T-helper 1 cell treated with Interleukin-12 subunit alpha and Interleukin-12 subunit beta and Interleukin-4 antibody, amounts not matched to agents 30 ng/mL and 1 ng/mL, for 36 hours (primary cell): ENCODE data around the gene OSBPL1A. TPM values are rescaled to one million over a fixed set of nuclear protein-coding genes. Genes with fewer than 3 reads are reported as not detected.

ENCODE experiments used
- intact Hi-C: fragments of 100-400 bp; cut with micrococcal nuclease; formaldehyde crosslinking; loops from one replicate; pipeline ENCODE4 v1.15.1; 2024
- total RNA-seq: library from RNA; stranded (reverse); gene quantifications from 2 replicates; pipeline ENCODE4 v1.2.3, GENCODE V29; 2022

Gene OSBPL1A
- 1.1 and 1.7 TPM in 2 replicates for total RNA-seq

DNA sequence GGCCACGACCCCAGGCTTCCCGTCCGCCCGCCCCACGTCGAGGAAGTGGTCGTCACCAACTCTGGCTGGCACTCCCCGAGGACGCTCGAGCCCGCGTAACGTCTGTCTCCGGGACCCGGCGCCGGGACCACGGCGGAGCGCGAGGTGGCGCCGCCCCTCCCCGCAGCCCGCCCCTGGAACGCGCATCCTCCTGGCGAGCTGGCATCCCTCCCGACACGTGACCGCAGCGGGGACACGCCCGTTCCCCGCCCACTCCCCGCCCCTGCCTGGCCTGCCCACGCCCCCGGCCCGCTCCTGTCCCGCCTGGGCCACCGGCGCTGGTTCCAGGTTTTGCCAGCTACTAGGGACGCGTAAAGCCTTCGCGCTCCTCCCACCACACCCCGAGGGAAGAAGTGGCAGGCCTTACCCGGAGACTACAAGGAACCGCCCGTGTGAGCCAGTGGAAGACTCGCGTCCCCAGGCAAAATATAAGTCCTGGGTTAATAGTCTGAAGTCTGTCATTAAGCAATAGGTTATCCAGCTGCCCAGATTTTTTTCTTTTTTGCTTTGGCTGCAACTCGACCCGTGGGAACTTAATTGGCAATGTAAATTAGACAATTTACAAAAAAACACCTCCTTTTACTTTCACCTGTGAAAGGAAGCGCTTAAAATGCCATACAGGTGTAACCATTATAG lies at the start of gene OSBPL1A:
OSBPL1A (minus strand) TSS at position 131 of the 675 bp plus-strand sequence. CDS start 20,291 bp downstream, outside the sequence.
- intact Hi-C loops = loop anchor here (1.0 to 10.0 kb wide), 6 partner anchors 17 to 1463 kb away; partner anchors contain the start of genes NPC1, RBBP8 and ZNF521

DNA sequence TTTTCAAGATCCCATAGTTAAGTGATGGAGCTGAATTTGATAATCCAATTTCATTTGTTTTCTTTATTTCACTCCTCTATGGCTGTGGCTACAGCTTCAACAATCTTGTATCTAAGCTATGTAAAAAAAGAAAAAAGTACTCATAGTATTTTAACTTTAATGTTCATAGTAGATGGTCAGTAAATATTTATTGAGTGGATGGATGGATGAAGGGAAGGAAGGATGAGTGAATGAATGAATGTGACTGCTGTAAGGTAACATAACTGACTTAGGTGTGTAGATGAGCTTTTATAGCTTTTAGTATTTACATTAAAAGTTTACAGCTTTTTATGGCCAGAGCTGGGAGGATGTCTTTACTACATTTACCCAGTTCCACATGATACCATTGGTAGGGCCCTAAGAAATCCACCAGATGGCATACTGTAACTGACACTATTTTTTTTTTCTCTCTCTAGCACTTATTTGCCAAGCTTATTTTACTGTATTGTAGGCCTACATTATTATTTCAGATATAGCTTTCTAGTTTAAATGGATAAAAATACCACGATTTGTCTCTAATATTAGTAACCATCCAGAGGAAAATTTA lies 49.4 kb upstream of the OSBPL1A start:
- intact Hi-C loops = loop anchor here (1.0 kb wide), 1 partner anchor 42 kb away; no protein-coding TSS in a partner anchor

DNA sequence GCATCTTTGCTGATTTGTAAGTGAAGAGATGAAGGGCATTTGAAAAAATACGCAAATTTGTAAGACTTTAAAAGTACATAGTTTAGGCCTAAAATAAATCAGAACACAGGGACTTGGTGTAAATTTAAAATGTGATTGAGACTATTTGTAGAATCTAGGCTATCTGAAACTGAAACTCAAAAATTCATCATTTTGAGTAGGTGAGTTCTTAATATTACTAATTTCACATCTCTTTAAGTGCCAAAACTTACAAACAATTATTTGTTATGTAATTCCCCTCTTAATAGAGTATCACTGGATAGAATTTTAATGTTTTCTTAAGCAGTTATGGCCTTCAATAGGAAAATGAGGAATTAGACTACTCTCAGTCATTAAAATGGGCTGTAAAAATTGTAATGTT lies 48.8 kb upstream of the OSBPL1A start:
- intact Hi-C loops = no loop called here

DNA sequence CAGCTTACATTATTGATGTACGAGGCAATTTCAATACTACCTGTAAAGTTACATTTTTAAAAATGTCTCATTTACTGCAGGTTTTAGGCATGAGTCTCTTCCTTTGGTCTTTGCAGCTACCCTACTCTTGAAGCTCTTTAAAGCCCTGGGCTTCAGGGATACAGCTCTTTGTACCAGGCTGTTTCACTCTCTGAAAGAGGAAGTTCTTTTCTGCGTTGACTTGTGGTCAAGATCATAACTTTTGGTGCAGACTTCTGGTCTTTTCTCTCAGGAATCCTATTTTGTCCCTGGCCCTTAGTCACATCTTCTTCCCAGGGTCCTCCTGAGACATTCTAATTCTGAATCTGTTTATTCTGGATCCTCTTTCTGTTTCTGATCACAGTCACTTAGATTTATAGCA lies 46.2 kb upstream of the OSBPL1A start:
- intact Hi-C loops = no loop called here

DNA sequence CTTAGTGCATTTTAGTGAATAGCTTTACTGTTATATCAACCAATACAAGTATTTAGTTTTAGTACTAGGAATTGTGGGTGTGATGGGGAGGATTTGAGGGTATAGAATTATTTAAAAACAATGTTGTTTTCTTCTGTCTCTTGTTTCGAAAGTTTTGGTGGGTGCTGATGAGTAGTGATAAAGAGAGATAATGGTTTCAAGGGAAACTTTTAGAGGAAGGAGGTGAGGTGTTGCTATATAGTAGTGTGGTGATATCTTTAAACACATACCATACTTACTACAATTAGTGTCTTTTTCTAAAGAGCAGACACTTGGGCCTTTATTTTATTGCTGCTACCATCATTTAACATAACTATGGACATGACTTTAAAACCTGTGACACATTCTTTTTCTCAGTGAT lies 39.3 kb upstream of the OSBPL1A start:
- intact Hi-C loops = no loop called here

DNA sequence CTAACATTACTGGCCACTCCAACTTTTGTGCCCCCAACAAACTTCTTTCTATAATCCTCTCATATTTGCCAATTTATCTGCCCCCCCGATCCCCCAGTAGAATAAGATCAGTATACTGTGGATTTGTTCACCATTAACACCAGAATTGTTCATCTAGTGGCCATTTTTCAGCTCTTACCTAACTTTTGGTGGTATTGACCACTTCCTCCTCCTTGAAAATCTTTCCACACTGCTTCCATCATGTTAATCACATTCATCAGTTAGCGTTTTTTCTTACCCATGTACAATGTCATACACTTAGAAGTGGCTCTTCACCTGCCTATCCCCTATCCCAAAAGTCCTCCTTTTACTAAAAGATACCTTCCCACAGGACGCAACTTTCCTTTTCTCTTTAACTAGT lies 35.0 kb upstream of the OSBPL1A start:
- intact Hi-C loops = no loop called here

DNA sequence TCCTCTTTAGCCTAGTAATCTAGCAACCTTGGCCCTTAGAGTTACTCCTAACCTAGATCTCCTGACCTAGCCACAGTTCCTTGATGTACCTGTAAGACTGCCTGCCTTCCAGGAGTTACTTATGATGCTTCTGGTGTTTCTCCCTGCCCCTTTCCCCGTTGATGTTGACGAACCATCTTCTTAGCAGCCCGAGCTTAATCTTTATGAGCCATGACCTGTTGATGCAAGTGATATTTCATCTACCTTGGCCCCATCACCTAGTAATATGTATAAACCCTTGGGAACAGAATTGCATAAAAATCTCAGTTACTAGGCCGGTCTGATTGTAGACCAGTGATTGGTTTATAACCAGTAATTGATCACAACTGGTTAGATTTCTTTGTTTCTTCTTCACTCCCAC lies 31.6 kb upstream of the OSBPL1A start:
- intact Hi-C loops = no loop called here

DNA sequence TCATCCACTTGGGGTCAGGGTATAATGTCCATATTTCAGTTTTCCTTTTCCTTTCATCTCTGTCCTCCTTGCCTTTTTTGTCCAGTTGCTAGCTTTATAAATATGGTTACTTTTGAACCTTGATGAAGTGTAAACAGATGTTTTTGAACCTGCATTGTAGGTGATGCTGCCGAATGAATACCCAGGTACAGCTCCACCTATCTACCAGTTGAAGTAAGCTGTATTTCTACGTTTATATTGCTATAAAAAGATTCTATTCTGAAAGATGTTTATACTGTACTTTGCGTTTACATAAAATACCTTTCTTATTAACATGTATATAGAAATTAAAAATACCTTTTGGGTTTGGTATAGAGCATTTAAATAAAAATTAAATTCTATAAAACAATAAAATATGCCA lies 31.1 kb upstream of the OSBPL1A start:
- intact Hi-C loops = no loop called here

DNA sequence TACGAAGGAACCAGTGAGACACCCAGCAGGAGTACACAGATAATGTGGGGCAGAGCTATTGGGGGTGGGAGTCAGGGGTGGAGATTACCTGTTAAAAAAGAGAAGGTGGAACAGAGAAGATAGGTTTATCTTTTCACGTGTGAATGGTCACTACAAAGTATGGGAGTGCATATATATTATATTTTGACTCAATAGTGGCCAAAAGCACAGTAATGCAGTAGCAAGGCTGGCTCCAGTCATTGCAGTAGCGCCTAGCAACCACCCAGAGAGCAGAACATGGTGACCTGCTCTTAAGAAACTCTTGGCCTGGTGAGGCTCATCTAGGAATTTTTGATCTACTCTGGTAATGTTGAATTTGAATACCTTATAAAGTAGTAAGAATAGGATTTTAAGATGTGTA lies 29.9 kb upstream of the OSBPL1A start:
- intact Hi-C loops = loop anchor here (1.0 kb wide), 1 partner anchor 30 kb away; the partner anchor contains the start of gene OSBPL1A

DNA sequence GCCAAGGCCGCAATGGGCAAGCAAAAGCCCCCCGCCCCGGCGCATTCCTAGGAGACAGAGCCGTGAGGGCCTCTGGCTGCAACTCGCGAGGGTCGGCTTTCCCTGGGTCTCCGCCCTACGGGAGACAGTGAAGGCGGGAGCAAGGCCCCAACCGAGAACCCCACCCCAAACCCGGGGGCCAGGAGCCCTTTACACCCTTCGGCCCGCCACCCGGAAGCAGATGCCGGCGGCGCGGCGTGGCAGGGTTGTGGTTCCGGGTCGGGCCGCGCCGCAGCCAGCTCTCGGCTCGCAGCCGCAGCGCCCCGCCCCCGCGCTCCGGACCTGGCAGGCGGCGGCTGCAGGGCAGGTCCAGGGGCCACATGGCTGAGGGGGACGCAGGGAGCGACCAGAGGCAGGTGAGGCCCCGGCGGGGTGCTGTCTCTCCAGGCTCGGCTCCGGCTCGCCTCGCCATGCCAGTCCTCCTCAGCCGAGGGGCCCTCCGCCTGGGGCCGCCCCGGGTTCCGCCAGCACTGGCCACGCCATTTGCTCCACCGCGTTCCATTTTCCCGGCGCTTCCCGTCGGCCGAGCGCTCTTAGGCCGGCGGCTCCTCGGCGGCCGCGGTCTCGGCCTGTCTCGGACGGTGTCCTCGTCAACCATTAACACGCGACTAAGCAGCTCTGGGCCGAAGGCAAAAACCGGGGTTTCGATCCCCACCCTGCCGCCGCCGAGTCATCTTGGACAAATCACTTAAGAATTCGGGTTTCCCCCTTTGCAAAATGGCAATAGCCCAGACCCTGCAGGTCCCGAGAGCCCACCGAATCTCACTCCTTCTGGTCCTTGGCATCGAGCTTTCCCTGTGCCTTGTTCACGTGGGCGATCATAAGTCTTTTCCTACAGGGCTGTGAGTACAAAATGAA lies 29.0 kb upstream of the OSBPL1A start, which contains the start of gene IMPACT:
IMPACT (plus strand) TSS at position 273 of the 897 bp plus-strand sequence; CDS start at position 360, 87 bp downstream.
- intact Hi-C loops = loop anchor here (1.0 kb wide), 1 partner anchor 29 kb away; the partner anchor contains the start of gene OSBPL1A

DNA sequence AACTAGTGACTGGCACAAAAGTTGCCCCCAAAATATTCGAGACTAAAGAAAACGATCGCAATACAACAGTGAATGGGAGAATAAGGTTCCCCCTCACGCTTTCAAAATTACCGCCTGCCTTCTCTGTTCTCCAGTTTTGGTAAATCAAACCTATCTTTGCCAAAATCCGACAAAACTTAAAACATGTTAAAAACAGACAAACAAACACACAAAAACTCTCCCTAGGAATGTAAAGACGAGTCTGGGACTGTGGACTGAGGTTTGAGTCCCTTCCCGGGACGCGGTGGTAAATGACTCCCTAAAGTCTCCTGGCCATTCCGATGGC lies 28.4 kb upstream of the OSBPL1A start:
- intact Hi-C loops = no loop called here

DNA sequence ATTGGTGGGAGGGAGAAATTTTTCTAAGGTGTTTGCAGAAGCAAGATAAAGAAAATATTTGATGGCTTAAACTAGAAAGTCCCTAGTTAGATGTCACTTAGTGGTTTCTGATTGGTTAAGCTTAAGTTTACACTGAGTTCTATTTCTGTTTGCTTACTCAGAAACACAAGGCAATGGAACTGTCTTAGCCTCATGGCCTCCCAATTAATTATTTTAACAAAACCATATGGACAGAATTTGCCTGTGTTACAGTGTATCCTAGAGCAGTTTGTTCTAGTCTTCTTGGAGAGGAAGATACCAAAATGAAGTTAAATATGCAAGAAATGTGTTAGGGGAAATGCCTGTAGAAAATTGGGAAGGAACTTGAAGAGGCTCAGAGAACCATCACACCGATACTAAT lies 24.2 kb upstream of the OSBPL1A start:
- intact Hi-C loops = no loop called here

DNA sequence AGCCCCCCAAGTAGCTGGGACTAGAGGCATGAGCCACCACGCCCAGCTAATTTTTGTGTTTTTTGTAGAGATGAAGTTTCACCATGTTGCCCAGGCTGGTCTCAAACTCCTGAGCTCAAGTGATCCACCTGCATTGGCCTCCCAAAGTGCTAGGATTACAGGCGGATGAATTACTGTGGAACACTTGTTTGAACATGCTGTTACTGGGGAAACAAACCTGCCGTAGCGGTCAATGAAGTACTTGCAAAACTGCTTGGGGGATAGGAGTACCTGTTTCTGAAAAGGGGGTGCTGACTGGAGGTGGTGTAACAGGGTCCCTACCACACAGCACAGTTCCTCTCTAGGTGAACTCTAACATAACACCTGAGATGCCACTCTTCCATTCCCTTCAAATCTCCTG lies 22.9 kb upstream of the OSBPL1A start:
- intact Hi-C loops = no loop called here

DNA sequence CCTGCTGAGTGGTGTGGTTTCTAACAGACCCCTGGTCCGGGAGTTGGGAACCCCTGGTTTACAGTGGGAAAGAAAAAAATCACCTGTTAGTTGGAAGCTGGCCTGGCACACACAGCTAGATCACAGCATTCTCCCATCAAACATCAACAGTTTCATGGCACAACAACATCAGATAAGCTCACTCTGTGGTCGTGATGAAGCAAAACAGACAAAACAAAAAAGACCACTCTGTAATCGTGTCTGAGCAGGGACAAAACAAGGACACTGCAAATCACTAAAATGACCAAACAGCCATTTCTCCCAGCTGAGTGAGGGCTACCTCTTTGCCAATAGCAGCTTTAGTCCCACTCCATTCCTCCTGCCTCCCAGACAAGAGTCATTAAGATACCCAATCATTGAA lies 19.9 kb upstream of the OSBPL1A start:
- intact Hi-C loops = no loop called here

DNA sequence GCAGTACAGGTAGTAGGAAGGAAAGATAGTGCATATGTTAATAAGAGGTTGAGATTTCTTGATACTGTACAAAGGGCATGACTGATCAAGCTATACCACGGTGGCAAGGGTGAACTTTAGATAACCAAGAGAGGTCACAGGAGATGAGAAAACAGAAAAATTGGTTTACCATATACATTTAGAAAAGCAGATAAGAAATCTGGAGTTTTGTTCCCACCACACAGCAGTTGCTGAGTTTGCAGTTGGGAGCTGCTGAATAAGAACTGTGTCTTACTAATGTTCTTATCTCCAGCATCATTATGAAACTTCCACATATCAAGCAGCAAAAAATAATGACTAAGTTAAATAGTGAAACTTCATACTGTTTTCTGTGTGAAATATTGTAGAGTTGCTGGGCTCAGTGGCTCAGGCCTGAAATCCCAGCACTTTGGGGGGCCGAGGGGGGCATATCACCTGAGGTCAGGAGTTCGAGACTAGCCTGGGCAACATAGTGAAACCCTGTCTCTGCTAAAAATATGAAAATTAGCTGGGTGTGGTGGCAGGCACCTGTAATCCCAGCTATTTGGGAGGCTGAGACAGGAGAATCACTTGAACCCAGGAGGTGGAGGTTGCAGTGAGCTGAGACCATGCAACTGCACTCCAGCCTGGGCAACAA lies 16.9 kb upstream of the OSBPL1A start:
- intact Hi-C loops = loop anchor here (2.0 kb wide), 1 partner anchor 18 kb away; the partner anchor contains the start of gene OSBPL1A

DNA sequence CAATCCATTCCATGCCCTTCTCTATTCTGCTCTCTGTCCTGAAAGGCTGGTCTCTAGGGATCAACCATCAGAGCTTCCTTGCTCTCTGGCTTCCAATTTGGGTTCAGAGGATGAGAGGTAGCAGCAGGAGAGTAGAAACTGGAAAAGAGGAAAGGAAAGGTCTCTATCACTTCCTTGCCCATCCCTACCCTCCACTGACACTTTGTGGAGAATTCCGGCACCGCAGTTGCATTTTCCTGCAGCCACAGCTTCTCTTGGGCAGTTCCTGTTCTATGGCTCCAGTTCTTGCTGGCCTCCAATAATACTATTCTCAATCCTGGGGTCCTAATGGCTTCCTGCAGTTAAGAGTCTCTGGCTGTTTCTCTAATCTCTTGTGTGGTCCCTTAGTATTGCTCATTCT lies 15.5 kb upstream of the OSBPL1A start:
- intact Hi-C loops = no loop called here

DNA sequence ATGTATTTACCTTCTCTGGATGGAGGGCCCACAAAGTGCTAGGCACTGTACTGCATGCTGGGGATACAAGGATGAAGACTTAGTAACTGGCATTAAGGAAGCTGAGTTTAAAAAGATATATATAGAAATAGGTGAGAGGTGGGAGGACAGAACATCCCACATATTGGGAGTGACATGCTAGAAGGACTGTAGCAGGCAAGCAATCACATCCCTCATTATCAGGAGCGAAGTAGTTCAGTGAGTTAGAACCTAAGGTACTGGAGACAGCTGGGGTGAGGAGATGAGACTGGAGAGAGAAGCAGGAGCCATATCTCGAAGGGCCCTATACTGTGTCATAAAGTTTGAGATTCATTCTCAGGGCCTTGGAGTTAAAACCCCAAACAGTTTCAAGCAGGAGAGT lies 10.9 kb upstream of the OSBPL1A start:
- intact Hi-C loops = no loop called here

DNA sequence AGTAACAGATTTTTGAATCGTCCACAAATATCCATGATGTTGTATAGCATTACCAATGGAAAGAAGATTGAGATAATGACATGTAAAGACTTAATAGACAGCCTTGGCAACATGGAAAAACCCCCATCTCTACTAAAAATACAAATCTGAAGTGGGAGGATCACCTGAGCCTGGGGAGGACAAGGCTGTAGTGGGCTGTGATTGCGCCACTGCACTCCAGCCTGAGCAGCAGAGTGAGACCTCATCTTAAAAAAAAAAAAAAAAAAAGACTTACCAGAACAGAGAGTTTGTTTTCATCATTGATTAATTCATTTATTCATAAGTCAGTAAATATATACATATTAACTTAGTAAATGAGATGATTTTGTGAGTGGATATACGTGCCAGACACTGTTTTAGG lies 7.0 kb upstream of the OSBPL1A start:
- intact Hi-C loops = no loop called here

DNA sequence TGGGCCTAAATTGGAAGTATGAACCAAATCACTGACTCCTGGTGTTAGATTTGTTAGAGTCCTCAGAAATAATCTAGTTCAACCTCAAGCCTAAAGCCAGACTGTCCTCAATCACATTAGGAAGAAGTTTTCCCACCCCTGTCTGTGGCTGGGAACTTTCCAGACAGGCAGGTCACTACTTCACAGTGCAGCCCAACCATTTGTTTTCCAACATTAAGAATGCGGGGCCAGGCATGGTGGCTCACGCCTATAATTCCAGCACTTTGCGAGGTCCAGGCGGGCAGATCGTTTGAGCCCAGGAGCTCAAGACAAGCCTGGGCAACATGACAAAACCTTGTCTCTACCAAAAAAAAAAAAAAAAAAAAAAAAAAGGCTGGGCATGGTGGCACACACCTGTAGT lies 5.5 kb upstream of the OSBPL1A start:
- intact Hi-C loops = no loop called here

DNA sequence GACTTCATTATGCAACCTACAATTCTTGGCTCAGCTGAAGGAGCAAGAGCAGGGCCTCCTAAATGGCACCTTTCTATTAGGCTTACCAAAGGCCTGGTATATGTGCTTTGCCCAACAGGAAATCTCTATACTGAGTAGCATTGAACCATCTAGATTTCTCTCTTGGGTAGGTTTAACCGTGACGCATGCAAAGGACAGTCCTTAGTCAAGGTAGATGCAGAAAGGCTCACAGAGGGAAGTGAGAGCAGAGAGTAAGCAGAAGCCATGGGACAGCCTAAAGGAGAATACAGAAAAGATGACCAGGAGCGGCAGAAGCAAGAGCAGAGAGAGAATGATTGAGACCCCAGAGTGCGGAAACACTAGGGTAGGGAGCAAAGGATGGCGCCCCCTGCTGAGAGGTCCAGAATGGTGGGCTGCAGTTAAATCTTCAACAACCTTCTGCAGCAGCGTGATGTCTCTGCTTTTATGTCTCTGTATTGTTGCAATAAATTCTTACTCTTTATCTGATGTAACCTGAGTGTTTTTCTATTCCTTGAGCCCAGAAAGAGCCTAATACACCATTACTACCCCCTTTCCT lies 4.7 kb upstream of the OSBPL1A start:
- intact Hi-C loops = no loop called here

DNA sequence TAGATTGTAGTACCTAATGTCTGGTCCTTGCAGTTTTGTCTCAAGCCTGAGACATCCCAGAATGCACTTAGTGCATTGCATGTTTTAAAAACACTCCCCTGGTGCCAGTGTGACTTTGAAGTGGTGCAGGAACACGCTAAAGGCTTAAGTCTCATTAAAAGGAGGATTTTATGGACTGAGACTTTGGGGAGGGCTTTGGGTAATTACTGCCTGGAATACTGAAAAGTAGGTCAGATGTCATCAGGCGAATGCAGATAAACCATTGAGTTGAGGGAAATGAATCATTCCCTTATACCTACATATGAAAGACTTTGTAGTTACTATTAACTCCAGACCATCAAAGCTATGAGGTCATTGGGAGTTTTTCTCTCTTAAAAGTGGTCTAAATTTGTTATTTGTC lies 3.0 kb upstream of the OSBPL1A start:
- intact Hi-C loops = no loop called here
